ENCODE results near the gene GOSR2. TPM values are rescaled to one million over a fixed set of nuclear protein-coding genes. Genes with fewer than 3 reads are reported as not detected.

GOSR2 gene
- total and polyA plus RNA-seq, 9 of the 15 experiments (the other 6 are each of a cell fraction or from before 2014, with no cell fraction given), result 32.7 to 96.3 (median 48.9) TPM

- TF ChIP-seq, protein P1, sequence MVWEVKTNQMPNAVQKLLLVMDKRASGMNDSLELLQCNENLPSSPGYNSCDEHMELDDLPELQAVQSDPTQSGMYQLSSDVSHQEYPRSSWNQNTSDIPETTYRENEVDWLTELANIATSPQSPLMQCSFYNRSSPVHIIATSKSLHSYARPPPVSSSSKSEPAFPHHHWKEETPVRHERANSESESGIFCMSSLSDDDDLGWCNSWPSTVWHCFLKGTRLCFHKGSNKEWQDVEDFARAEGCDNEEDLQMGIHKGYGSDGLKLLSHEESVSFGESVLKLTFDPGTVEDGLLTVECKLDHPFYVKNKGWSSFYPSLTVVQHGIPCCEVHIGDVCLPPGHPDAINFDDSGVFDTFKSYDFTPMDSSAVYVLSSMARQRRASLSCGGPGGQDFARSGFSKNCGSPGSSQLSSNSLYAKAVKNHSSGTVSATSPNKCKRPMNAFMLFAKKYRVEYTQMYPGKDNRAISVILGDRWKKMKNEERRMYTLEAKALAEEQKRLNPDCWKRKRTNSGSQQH (CRISPR knock-in tag; IDR thresholded peaks at IDR 0.05), result peak; percentile 84; the same call in 1 of the 2 replicates
- TF ChIP-seq L3MBTL2 (IDR thresholded peaks at IDR 0.05) (peak; percentile 50; the same call in 1 of the 2 replicates), KDM5B (IDR thresholded peaks at IDR 0.05; ENCODE audit: insufficient replicate concordance, low read depth, low read length) (peak; percentile 96), ZNF316 (IDR thresholded peaks at IDR 0.05) (no peak), JUN (IDR thresholded peaks at IDR 0.05; ENCODE audit: borderline replicate concordance, low read depth, low read length) (0 out of 2 replicates have a peak, but pooled peaks have one; percentile 58), JUN (CRISPR knock-in tag; IDR thresholded peaks at IDR 0.05; ENCODE audit: borderline replicate concordance) (no peak), HOXB6 (CRISPR knock-in tag; IDR thresholded peaks at IDR 0.05; ENCODE audit: borderline replicate concordance) (no peak), SMAD2 (IDR thresholded peaks at IDR 0.05; ENCODE audit: low read depth, low read length) (no peak), LARP7 (IDR thresholded peaks at IDR 0.05) (peak; percentile 86), HDAC6 (IDR thresholded peaks at IDR 0.05; ENCODE audit: low read depth, low read length) (no peak), TAF1 (IDR thresholded peaks at IDR 0.05; ENCODE audit: control insufficient read depth, extremely low read depth, insufficient read depth, low read length, severe bottlenecking) (peak; percentile 88), POLR2AphosphoS5 (IDR thresholded peaks at IDR 0.05; ENCODE audit: control insufficient read depth, insufficient read depth, low read depth, low read length) (peak; percentile 94), ARID1B (IDR thresholded peaks at IDR 0.05) (peak; percentile 41; the same call in 1 of the 2 replicates), BDP1 (IDR thresholded peaks at IDR 0.05; ENCODE audit: insufficient read depth, insufficient read length) (no peak), PURB (CRISPR knock-in tag; IDR thresholded peaks at IDR 0.05; ENCODE audit: low read depth) (no peak), DPF2 (IDR thresholded peaks at IDR 0.05) (peak; percentile 61; the same call in 1 of the 2 replicates), ZC3H11A (IDR thresholded peaks at IDR 0.05; ENCODE audit: low read depth, low read length) (no peak), HLTF (IDR thresholded peaks at IDR 0.05) (no peak), ZNF77 (CRISPR knock-in tag; IDR thresholded peaks at IDR 0.05) (no peak), FOXK1 (CRISPR knock-in tag; IDR thresholded peaks at IDR 0.05; ENCODE audit: borderline replicate concordance) (no peak), EZH2 (IDR thresholded peaks at IDR 0.05; ENCODE audit: borderline replicate concordance, low read depth, low read length) (no peak)
- TF ChIP-seq, protein P2, sequence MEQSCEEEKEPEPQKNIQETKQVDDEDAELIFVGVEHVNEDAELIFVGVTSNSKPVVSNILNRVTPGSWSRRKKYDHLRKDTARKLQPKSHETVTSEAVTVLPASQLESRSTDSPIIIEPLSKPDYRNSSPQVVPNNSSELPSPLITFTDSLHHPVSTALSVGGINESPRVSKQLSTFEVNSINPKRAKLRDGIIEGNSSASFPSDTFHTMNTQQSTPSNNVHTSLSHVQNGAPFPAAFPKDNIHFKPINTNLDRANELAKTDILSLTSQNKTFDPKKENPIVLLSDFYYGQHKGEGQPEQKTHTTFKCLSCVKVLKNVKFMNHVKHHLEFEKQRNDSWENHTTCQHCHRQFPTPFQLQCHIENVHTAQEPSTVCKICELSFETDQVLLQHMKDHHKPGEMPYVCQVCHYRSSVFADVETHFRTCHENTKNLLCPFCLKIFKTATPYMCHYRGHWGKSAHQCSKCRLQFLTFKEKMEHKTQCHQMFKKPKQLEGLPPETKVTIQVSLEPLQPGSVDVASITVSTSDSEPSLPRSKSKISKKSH (CRISPR knock-in tag; IDR thresholded peaks at IDR 0.05), result no peak
- TF ChIP-seq, protein P3, sequence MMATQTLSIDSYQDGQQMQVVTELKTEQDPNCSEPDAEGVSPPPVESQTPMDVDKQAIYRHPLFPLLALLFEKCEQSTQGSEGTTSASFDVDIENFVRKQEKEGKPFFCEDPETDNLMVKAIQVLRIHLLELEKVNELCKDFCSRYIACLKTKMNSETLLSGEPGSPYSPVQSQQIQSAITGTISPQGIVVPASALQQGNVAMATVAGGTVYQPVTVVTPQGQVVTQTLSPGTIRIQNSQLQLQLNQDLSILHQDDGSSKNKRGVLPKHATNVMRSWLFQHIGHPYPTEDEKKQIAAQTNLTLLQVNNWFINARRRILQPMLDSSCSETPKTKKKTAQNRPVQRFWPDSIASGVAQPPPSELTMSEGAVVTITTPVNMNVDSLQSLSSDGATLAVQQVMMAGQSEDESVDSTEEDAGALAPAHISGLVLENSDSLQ (IDR thresholded peaks at IDR 0.05), result peak; percentile 48; the same call in 1 of the 2 replicates
- TF ChIP-seq, protein P4, sequence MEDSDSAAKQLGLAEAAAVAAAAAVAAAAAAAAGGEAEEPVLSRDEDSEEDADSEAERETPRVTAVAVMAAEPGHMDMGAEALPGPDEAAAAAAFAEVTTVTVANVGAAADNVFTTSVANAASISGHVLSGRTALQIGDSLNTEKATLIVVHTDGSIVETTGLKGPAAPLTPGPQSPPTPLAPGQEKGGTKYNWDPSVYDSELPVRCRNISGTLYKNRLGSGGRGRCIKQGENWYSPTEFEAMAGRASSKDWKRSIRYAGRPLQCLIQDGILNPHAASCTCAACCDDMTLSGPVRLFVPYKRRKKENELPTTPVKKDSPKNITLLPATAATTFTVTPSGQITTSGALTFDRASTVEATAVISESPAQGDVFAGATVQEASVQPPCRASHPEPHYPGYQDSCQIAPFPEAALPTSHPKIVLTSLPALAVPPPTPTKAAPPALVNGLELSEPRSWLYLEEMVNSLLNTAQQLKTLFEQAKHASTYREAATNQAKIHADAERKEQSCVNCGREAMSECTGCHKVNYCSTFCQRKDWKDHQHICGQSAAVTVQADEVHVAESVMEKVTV (CRISPR knock-in tag; IDR thresholded peaks at IDR 0.05), result no peak
Measured at GRCh38 chr17:46922804-46923635, at the start of gene GOSR2 (continued).
